LNCAP (cell line): Measurements from ENCODE around the gene GMCL2.

Source experiments
- TF ChIP-seq, protein P1 (sequence below): fragments of 450-650 bp; IDR thresholded peaks from 2 replicates; pipeline ENCODE4 v1.5.1; 2017; ENCODE audit warnings: mild to moderate bottlenecking

Gene GMCL2

DNA sequence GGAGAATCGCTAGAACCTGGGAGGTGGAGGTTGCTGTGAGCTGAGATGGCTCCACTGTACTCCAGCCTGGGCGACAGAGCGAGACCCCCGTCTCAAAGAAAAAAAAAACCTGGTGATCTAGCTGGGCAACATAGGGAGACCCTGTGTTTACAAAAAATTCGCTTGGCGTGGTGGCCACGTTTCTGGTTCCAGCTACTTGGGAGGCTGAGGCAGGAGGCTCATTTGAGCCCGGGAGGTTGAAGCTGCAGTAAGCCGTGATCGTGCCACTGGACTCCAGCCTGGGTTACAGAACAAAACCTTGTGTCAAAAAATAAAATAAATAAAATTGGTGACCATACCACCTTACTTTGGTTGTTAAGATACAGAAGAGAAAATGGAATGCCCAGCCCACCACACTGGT, 15.4 kb upstream of the GMCL2 start:
- TF ChIP-seq, protein P1, sequence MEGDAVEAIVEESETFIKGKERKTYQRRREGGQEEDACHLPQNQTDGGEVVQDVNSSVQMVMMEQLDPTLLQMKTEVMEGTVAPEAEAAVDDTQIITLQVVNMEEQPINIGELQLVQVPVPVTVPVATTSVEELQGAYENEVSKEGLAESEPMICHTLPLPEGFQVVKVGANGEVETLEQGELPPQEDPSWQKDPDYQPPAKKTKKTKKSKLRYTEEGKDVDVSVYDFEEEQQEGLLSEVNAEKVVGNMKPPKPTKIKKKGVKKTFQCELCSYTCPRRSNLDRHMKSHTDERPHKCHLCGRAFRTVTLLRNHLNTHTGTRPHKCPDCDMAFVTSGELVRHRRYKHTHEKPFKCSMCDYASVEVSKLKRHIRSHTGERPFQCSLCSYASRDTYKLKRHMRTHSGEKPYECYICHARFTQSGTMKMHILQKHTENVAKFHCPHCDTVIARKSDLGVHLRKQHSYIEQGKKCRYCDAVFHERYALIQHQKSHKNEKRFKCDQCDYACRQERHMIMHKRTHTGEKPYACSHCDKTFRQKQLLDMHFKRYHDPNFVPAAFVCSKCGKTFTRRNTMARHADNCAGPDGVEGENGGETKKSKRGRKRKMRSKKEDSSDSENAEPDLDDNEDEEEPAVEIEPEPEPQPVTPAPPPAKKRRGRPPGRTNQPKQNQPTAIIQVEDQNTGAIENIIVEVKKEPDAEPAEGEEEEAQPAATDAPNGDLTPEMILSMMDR: no peak

DNA sequence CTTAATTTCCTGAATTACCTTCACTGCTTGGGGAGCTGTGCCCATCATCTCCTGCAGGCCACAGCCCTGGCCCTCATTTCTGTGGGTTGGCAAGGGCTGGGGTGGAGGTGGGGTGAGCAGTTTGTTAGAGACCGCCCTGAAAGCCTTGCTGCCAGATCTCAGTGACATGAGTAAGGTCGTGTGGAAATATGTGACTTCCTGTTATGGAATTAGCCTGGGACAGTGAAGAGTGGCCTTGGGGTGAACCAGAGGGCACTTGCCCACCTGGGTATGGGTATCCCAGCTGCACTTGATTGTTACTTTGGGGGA, 14.7 kb upstream of the GMCL2 start:
- TF ChIP-seq, protein P1: no peak

DNA sequence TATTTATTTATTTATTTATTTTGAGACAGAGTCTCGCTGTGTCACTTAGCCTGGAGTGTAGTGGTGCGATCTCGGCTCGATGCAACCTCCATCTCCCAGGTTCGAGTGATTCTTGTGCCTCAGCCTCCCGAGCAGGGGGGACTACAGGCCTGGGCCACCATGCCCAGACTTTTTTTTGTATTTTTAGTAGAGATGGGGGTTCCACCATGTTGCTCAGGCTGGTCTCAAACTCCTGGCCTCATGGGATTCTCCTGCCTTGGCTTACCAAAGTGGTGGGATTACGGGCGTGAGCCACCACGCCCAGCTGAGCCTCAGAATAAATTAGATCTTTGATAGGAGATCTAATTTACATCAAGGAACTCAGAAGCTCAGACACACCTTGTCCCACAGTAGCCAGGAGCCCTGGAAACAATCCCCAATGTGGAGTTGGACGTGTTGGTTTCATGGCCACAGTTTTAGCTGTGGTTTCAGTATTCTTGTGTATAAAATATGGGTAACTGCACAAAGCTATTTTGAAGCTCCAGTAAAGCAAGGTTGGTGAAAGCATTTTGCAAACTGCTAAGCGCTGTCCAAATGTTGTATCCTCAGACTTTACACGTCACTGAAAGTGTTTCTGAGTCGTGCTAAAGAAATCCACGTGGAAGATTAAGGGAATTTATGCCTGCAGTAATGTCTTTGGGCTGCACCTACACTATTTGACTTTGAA, 14.2 kb upstream of the GMCL2 start:
- TF ChIP-seq, protein P1: no peak

DNA sequence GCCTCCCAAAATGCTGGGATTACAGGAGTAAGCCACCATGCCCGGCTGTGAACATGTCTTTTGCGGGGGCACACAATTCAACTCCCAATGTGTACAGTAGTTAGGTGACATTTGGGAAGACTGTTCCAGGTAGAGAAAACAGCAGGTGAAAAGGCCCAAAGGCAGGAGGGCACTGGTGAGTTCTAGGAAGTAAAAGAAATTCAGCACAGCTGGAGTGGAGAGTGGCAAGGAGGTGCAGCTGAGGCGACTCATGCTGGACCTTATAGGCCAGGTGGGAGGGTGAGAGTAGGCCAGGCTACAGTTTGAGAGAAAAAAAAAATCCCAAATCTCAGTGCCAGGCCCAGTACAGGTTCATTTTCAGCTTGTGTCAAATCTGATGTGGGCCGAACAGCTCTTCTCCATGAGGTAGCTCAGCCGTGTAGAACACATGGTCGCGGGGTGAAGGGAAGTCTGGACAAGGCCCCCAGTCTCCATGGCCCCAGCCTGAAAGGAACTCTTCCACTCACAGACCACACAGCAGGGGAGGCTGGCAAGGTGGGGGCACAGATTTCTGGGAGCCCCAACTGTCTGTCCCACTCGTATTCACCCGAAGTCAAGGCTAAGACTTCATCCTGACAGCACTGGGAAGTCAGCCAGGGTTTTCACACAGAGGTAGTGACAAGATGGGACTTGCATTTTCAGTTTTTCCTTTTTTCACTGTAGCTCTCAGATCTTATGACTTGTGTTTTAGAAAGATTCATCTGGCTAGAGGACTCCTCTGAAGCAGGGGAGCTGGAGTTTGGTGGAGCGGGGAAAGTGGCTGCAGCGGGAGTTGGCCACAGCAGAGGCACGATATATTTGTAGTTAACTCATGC, 12.6 kb upstream of the GMCL2 start:
- TF ChIP-seq, protein P1: no peak

DNA sequence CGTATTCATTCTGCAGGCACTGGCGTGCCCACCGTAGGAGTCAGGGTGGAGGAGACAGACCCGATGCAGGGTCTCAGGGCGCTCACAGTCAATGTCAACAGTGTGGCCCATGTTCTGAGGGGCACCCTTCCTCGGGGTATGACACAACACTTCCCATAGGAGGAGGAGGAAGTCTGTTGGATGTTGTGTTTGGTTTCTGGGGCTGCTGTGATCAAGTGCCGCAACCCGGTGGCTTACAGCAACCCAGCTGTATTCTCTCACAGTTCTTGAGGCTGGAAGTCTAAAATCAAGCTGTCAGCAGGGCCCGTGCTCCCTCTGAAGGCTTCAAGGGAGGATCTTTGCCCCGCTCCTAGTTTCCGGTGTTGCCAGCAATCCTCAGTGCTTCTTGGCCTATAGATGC, 11.5 kb upstream of the GMCL2 start:
- TF ChIP-seq, protein P1: no peak

DNA sequence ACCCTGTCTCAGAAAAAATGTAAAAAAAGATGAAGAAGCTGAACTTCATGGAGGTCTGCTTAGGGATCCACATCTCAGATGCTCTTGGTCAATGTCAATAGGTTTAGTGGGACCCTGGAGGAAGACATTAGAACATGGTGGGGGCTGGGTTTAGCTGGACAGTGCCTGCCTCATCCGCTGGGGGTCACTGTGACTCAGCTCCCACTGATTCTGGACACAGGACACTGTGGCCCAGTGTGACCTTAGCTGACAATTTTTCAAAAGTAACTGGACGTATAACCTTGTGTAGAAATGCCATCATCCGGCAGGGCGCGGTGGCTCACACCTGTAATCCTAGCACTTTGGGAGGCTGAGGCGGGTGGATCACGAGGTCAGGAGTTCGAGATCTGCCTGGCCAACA, 9.8 kb upstream of the GMCL2 start:
- TF ChIP-seq, protein P1: peak; percentile 47

DNA sequence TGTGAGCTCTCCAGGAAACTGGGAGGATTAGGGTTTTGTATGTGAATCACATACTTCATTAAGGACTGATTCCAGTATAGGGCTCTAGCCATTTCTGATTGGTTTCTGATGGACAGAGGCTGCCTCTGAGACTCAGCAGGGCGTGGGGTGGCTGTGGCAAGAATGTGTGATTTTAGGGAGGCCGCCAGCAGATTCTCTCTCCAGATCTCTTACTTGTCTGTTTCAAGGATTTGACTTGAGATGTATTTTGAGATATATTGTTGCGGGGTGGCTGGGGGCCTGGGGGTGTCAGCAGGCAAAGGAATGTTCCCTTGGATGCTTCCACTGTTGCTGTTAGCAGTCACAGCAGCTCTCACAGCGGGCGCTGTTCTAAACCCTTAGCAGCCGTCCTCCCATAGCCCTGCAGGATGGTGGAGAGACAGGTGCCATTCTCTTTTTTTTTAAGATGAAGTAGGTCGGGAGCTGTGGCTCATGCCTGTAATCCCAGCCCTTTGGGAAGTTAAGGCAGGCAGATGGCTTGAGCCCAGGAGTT, 9.2 kb upstream of the GMCL2 start:
- TF ChIP-seq, protein P1: no peak
